Neuronal stem cell (in vitro differentiated cells): ENCODE results near the gene PPP4R2.

Source experiments
- DNase-seq: peaks from one replicate; pipeline ENCODE4 v3.0.0-alpha.2; 2013; ENCODE audit warnings: low spot score
- H2AFZ ChIP-seq: one replicate; pipeline ENCODE4 v1.6.1; 2013; ENCODE audit warnings: mild to moderate bottlenecking, low read length, inconsistent platforms
- H2AK5ac ChIP-seq: 2 replicates; pipeline ENCODE4 v1.6.1; 2013; ENCODE audit warnings: low read depth, mild to moderate bottlenecking, inconsistent platforms, low read length, moderate library complexity, mixed read lengths
- H2BK120ac ChIP-seq: 2 replicates; pipeline ENCODE4 v1.6.1; 2013; ENCODE audit warnings: low read depth, mild to moderate bottlenecking, inconsistent platforms, low read length, moderate library complexity, mixed read lengths
- H2BK12ac ChIP-seq: one replicate; pipeline ENCODE4 v1.6.1; 2013; ENCODE audit warnings: low read length, inconsistent platforms
- H2BK15ac ChIP-seq: 2 replicates; pipeline ENCODE4 v1.6.1; 2013; ENCODE audit warnings: mild to moderate bottlenecking, low read length, inconsistent platforms, mixed read lengths
- H2BK5ac ChIP-seq: one replicate; pipeline ENCODE4 v1.6.1; 2013; ENCODE audit warnings: inconsistent platforms, mild to moderate bottlenecking, low read length, moderate library complexity
- H3K14ac ChIP-seq: one replicate; pipeline ENCODE4 v1.6.1; 2013; ENCODE audit warnings: low read length, inconsistent platforms
- H3K18ac ChIP-seq: 2 replicates; pipeline ENCODE4 v1.6.1; 2013; ENCODE audit warnings: low read length, inconsistent platforms
- H3K23ac ChIP-seq: 2 replicates; pipeline ENCODE4 v1.6.1; 2013; ENCODE audit warnings: low read depth, mild to moderate bottlenecking, mixed read lengths, low read length, inconsistent platforms; ENCODE audit not compliant: poor library complexity
- H3K27ac ChIP-seq: replicated peaks from 3 replicates; pipeline ENCODE4 v1.5.1; 2013; ENCODE audit warnings: low read length, inconsistent platforms
- H3K27me3 ChIP-seq, 3 experiments: 2 replicates each; pipeline ENCODE4 v1.6.1; 2013; ENCODE audit warnings: low read length in 3 of 3, mild to moderate bottlenecking in 2 of 3, inconsistent platforms in 1 of 3, low read depth in 1 of 3, mixed read lengths in 1 of 3, moderate library complexity in 1 of 3; ENCODE audit not compliant: control insufficient read depth in 3 of 3, insufficient read depth in 3 of 3
- H3K36me3 ChIP-seq, 2 donors: replicated peaks in 1 of 2; 2 replicates each; pipeline ENCODE4 v1.6.1; 2013; ENCODE audit warnings: low read length in 2 of 2; ENCODE audit not compliant: control insufficient read depth in 2 of 2, insufficient read depth in 2 of 2
- H3K4ac ChIP-seq: 2 replicates; pipeline ENCODE4 v1.6.1; 2013; ENCODE audit warnings: inconsistent platforms, mild to moderate bottlenecking, low read length, moderate library complexity
- H3K4me1 ChIP-seq, 2 donors: 1 replicate in 1 of 2; 2 replicates in 1 of 2; pipeline ENCODE4 v1.6.1; 2013; ENCODE audit warnings: low read length in 2 of 2, low read depth in 1 of 2; ENCODE audit not compliant: control insufficient read depth in 2 of 2, insufficient read depth in 1 of 2
- H3K4me2 ChIP-seq: one replicate; pipeline ENCODE4 v1.6.1; 2013; ENCODE audit warnings: mild to moderate bottlenecking, low read length, inconsistent platforms; ENCODE audit not compliant: insufficient read depth, poor library complexity, severe bottlenecking
- H3K4me3 ChIP-seq, 2 donors: 2 replicates each; pipeline ENCODE4 v1.5.1; 2013; ENCODE audit warnings: low read length in 2 of 2, mild to moderate bottlenecking in 2 of 2, inconsistent platforms in 1 of 2, moderate library complexity in 1 of 2
- H3K79me1 ChIP-seq: one replicate; pipeline ENCODE4 v1.6.1; 2013; ENCODE audit warnings: low read depth, mild to moderate bottlenecking, inconsistent platforms, low read length, moderate library complexity
- H3K9ac ChIP-seq: one replicate; pipeline ENCODE4 v1.6.1; 2013; ENCODE audit warnings: mild to moderate bottlenecking, low read depth, low read length, inconsistent platforms; ENCODE audit not compliant: poor library complexity
- H3K9me3 ChIP-seq, 2 donors: replicated peaks in 1 of 2; 2 replicates each; pipeline versions ENCODE3 to v1.6.1; 2013; ENCODE audit warnings: low read length in 2 of 2, mild to moderate bottlenecking in 2 of 2, inconsistent platforms in 1 of 2, low read depth in 1 of 2, mixed read lengths in 1 of 2, moderate library complexity in 1 of 2; ENCODE audit not compliant: control insufficient read depth in 2 of 2, insufficient read depth in 1 of 2
- H4K8ac ChIP-seq: one replicate; pipeline ENCODE4 v1.6.1; 2013; ENCODE audit warnings: low read depth, mild to moderate bottlenecking, inconsistent platforms, low read length, moderate library complexity
- H4K91ac ChIP-seq: one replicate; pipeline ENCODE4 v1.6.1; 2013; ENCODE audit warnings: low read length, low read depth, mild to moderate bottlenecking, inconsistent platforms; ENCODE audit not compliant: poor library complexity
- WGBS, 2 donors: extraction: QIAGEN DNeasy Blood & Tissue Kit; methylation state at CpG; one replicate each; pipeline ENCODE4 v1.1.7; 2013; ENCODE audit warnings: missing lambda C conversion rate in 2 of 2, mixed read lengths in 1 of 2; ENCODE audit not compliant: insufficient read length in 2 of 2, insufficient replicate concordance in 1 of 2; ENCODE audit errors: extremely low coverage in 2 of 2; 5-methylcytosine and 5-hydroxymethylcytosine counted together

PPP4R2 gene

GRCh38 chr3:72964633-72965032 lies 32.0 kb upstream of the PPP4R2 start:
- no peak overlapping the region for H3K14ac ChIP-seq
- H2BK15ac ChIP-seq = no peak overlapping the region
- H2BK5ac ChIP-seq = no peak overlapping the region
- H3K9me3 ChIP-seq = no peaks in the 10 kb centered on the region
- no peak overlapping the region for H2BK12ac ChIP-seq
- H2BK120ac ChIP-seq = no peak overlapping the region
- H2AK5ac ChIP-seq = no peak overlapping the region
- no peak overlapping the region for H3K23ac ChIP-seq
- no peak overlapping the region for H2AFZ ChIP-seq
- H3K4me3 ChIP-seq = no peak overlapping the region
- H3K4me1 ChIP-seq = no peaks in the 10 kb centered on the region
- DNase-seq = no peak
- no peaks in the 10 kb centered on the region for H3K79me1 ChIP-seq
- H3K4me2 ChIP-seq = no peak overlapping the region
- H3K18ac ChIP-seq = no peak overlapping the region
- no peak overlapping the region for H3K9ac ChIP-seq
- no peak overlapping the region for H4K8ac ChIP-seq
- H3K27me3 ChIP-seq = peaks cover 0 to 33% (median 0%) of the 10 kb centered on the region in 3 experiments
- no peak overlapping the region for H4K91ac ChIP-seq
- H3K27ac ChIP-seq = no peak overlapping the region
- H3K36me3 ChIP-seq = no peaks in the 10 kb centered on the region
- no peak overlapping the region for H3K4ac ChIP-seq

- Histone ChIP-seq H3K14ac (no peak overlapping the region), H2BK5ac (no peak overlapping the region), H3K4me2 (no peak overlapping the region), H3K4me3 (no peak overlapping the region), H2BK15ac (no peak overlapping the region), H2AFZ (no peak overlapping the region), H3K23ac (no peak overlapping the region), H3K18ac (no peak overlapping the region), H3K4me1 (peaks cover 0 to 3% of the 10 kb centered on the region in 2 donors), H3K79me1 (no peaks in the 10 kb centered on the region), H2BK120ac (no peak overlapping the region), H3K4ac (no peak overlapping the region), H3K27ac (no peak overlapping the region), H3K27me3 (peaks cover 0 to 11% (median 0%) of the 10 kb centered on the region in 3 experiments), H2BK12ac (no peak overlapping the region), H3K9ac (no peak overlapping the region), H4K8ac (no peak overlapping the region), H4K91ac (no peak overlapping the region), H2AK5ac (no peak overlapping the region), H3K36me3 (no peaks in the 10 kb centered on the region), H3K9me3 (no peaks in the 10 kb centered on the region)
- no peak for DNase-seq
- WGBS, 2 donors = no CpG with 5 or more reads among the region's 1 CpG
Measured at GRCh38 chr3:72968266-72968664, 28.3 kb upstream of the PPP4R2 start.

GRCh38 chr3:72969766-72970165 lies 26.8 kb upstream of the PPP4R2 start:
- no peaks in the 10 kb centered on the region for H3K79me1 ChIP-seq
- H3K27ac ChIP-seq = no peak overlapping the region
- no peaks in the 10 kb centered on the region for H3K36me3 ChIP-seq
- no CpG with 5 or more reads among the region's 3 CpGs for WGBS, 2 donors
- H4K8ac ChIP-seq = no peak overlapping the region
- no peak overlapping the region for H3K18ac ChIP-seq
- no peak overlapping the region for H3K4me3 ChIP-seq
- no peak overlapping the region for H3K4me2 ChIP-seq
- DNase-seq = no peak
- no peak overlapping the region for H2AFZ ChIP-seq
- peaks cover 0 to 13% (median 0%) of the 10 kb centered on the region in 3 experiments for H3K27me3 ChIP-seq
- no peak overlapping the region for H2BK15ac ChIP-seq
- no peak overlapping the region for H2BK12ac ChIP-seq
- H3K23ac ChIP-seq = no peak overlapping the region
- H2BK5ac ChIP-seq = no peak overlapping the region
- no peak overlapping the region for H4K91ac ChIP-seq
- no peak overlapping the region for H2AK5ac ChIP-seq
- no peak overlapping the region for H3K14ac ChIP-seq
- peaks cover 0 to 5% of the 10 kb centered on the region in 2 donors for H3K4me1 ChIP-seq
- no peak overlapping the region for H3K4ac ChIP-seq
- H3K9me3 ChIP-seq = no peaks in the 10 kb centered on the region
- no peak overlapping the region for H3K9ac ChIP-seq
- H2BK120ac ChIP-seq = no peak overlapping the region

- Histone ChIP-seq H3K18ac (no peak overlapping the region), H3K4me2 (no peak overlapping the region), H2BK15ac (no peak overlapping the region), H3K27ac (no peak overlapping the region), H2BK5ac (no peak overlapping the region), H3K9me3 (no peaks in the 10 kb centered on the region), H3K4ac (no peak overlapping the region), H3K23ac (no peak overlapping the region), H2BK12ac (no peak overlapping the region), H2AK5ac (no peak overlapping the region), H2AFZ (no peak overlapping the region), H2BK120ac (no peak overlapping the region), H3K9ac (no peak overlapping the region), H3K79me1 (no peaks in the 10 kb centered on the region), H3K36me3 (no peaks in the 10 kb centered on the region), H3K4me3 (no peak overlapping the region), H3K4me1 (peaks cover 0 to 5% of the 10 kb centered on the region in 2 donors), H4K91ac (no peak overlapping the region), H3K27me3 (peaks cover 0 to 7% (median 0%) of the 10 kb centered on the region in 3 experiments), H4K8ac (no peak overlapping the region), H3K14ac (no peak overlapping the region)
- no peak for DNase-seq
- WGBS, 2 donors = no CpG with 5 or more reads among the region's 2 CpGs
Measured at GRCh38 chr3:72970942-72971341, 25.7 kb upstream of the PPP4R2 start.
